K562 (cell line): ENCODE measurements around the gene ARAP1. TPM values are rescaled to one million over a fixed set of nuclear protein-coding genes. Genes with fewer than 3 reads are reported as not detected.

Source experiments
- AFF1 ChIP-seq, 2 experiments: fragments of 450-650 bp; IDR thresholded peaks; 2 replicates each; pipeline ENCODE4 v1.6.1; 2018; ENCODE audit warnings: mild to moderate bottlenecking in 2 of 2, low read depth in 1 of 2; ENCODE audit not compliant: partially characterized antibody in 2 of 2
- CBX1 ChIP-seq: sonication (generic); IDR thresholded peaks from 2 replicates; pipeline ENCODE4 v1.6.1; 2016; ENCODE audit warnings: antibody characterized with exemption, low read depth, mild to moderate bottlenecking
- HBP1 ChIP-seq: fragments of 450-650 bp; formaldehyde crosslinking; IDR thresholded peaks from 2 replicates; pipeline ENCODE4 v1.4.0; 2022; ENCODE audit warnings: missing genetic modification characterization
- RBM39 ChIP-seq: fragments of 200-400 bp; formaldehyde crosslinking; optimal IDR thresholded peaks from 2 replicates; pipeline ENCODE3; 2018; ENCODE audit warnings: low read depth, low read length
- RCOR1 ChIP-seq, 2 experiments: IDR thresholded peaks; 2 replicates each; pipeline ENCODE4 v1.6.1; 2012; ENCODE audit warnings: low read depth in 2 of 2, low read length in 2 of 2, borderline replicate concordance in 1 of 2, improper control_type of control experiment in 1 of 2
- REST ChIP-seq, 2 experiments: fragments of 450-650 bp; formaldehyde crosslinking in 1 of 2; IDR thresholded peaks; 2 replicates each; pipeline versions ENCODE4 v1.4.0 to v1.6.1; 2014 to 2020; ENCODE audit warnings: mild to moderate bottlenecking in 2 of 2, borderline replicate concordance in 1 of 2, low read depth in 1 of 2
- SMARCA4 ChIP-seq: fragments of 450-650 bp; IDR thresholded peaks from 2 replicates; pipeline ENCODE4 v1.6.1; 2016
- TAF1 ChIP-seq: IDR thresholded peaks from 2 replicates; pipeline ENCODE4 v1.6.1; 2011; ENCODE audit warnings: mild to moderate bottlenecking, low read length, moderate library complexity; ENCODE audit not compliant: insufficient read depth, control insufficient read depth, severe bottlenecking; ENCODE audit errors: extremely low read depth
- TBP ChIP-seq: optimal IDR thresholded peaks from 2 replicates; pipeline ENCODE3; 2011; ENCODE audit warnings: low read depth, low read length, improper control_type of control experiment
- ZNF583 ChIP-seq: fragments of 250-450 bp; sonication (Bioruptor Pico); IDR thresholded peaks from 2 replicates; pipeline ENCODE4 v1.4.0; 2020
- polyA plus RNA-seq, 8 experiments: library from polyadenylated mRNA; depleted of rRNA in 4 of 8; stranded (reverse) in 5 of 8; unstranded in 3 of 8; fragments of >200 nt; fragmentation: Nextera tagmentation in 2 of 8; fragmentation: Illumina TruSeq in 1 of 8; extraction: Ambion mirVana in 2 of 8; extraction: Trizol in 1 of 8; gene quantifications; 2 replicates each; pipeline versions ENCODE4 v1.2.1 to v1.2.3, GENCODE V29; 2011 to 2014; ENCODE audit warnings: inconsistent platforms in 1 of 8, missing spikeins in 1 of 8
- total RNA-seq, 7 experiments: library from RNA; depleted of rRNA in 6 of 7; stranded (reverse); fragments of >200 nt in 6 of 7; fragmentation: Illumina TruSeq in 2 of 7; extraction: Trizol in 2 of 7; gene quantifications; 2 replicates each; pipeline versions ENCODE4 v1.2.1 to v1.2.3, GENCODE V29; 2011 to 2021; ENCODE audit warnings: low replicate concordance in 1 of 7
- TF ChIP-seq, protein P1 (sequence below): fragments of 450-650 bp; conservative IDR thresholded peaks from 2 replicates; pipeline ENCODE4 v1.6.1; 2016; ENCODE audit warnings: missing genetic modification characterization, low read depth, mild to moderate bottlenecking, missing compliant biosample characterization, moderate library complexity

ARAP1 gene
- total and polyA plus RNA-seq, 9 of the 15 experiments (the other 6 are each of a cell fraction or from before 2014, with no cell fraction given): 0.23 to 67.0 (median 24.6) TPM

GRCh38 chr11:72776117-72776843, 24.1 kb upstream of the ARAP1 start (continued):
- peak; percentile 34 for TF ChIP-seq REST (IDR thresholded peaks at IDR 0.05; ENCODE audit: borderline replicate concordance)
- no peak for TF ChIP-seq REST (CRISPR knock-in tag; IDR thresholded peaks at IDR 0.05; ENCODE audit: low read depth)
- TF ChIP-seq TBP: peak; percentile 37
- TF ChIP-seq SMARCA4: peak; percentile 94
- peak in 1 of 2 experiments; percentile 56; a peak in 1 of 4 replicates for TF ChIP-seq RCOR1 (IDR thresholded peaks at IDR 0.05; ENCODE audit: borderline replicate concordance in 1 of 2, low read depth in 2 of 2, low read length in 2 of 2)
- peak; percentile 36 for TF ChIP-seq ZNF583
- TF ChIP-seq HBP1 (CRISPR knock-in tag): no peak
- TF ChIP-seq CBX1: no peak
- TF ChIP-seq, protein P1, sequence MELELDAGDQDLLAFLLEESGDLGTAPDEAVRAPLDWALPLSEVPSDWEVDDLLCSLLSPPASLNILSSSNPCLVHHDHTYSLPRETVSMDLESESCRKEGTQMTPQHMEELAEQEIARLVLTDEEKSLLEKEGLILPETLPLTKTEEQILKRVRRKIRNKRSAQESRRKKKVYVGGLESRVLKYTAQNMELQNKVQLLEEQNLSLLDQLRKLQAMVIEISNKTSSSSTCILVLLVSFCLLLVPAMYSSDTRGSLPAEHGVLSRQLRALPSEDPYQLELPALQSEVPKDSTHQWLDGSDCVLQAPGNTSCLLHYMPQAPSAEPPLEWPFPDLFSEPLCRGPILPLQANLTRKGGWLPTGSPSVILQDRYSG (tag): peak; percentile 92
- TF ChIP-seq AFF1 (IDR thresholded peaks at IDR 0.05; ENCODE audit: low read depth in 1 of 2, partially characterized antibody in 2 of 2): no peak
- TF ChIP-seq TAF1: peak; percentile 57
- no peak for TF ChIP-seq RBM39
